Urinary bladder (tissue), 4 donors: ENCODE measurements around the gene PYGL. TPM values are rescaled to one million over a fixed set of nuclear protein-coding genes. Genes with fewer than 3 reads are reported as not detected.
"Not testable (repeated sequence)": the region's sequence is repeated elsewhere in the genome, so short reads cannot be mapped to it uniquely, and the experiment has no call there.

Experiments used
- DNase-seq: peaks from one replicate; pipeline ENCODE4 v3.0.0-alpha.2; 2015; ENCODE audit errors: extremely low spot score
- H3K27ac ChIP-seq: one replicate; pipeline ENCODE4 v1.5.1; 2013; ENCODE audit warnings: low read depth, mild to moderate bottlenecking, moderate library complexity
- H3K36me3 ChIP-seq: one replicate; pipeline ENCODE4 v1.6.1; 2013; ENCODE audit warnings: mild to moderate bottlenecking, moderate library complexity; ENCODE audit not compliant: insufficient read depth
- H3K4me1 ChIP-seq: one replicate; pipeline ENCODE4 v1.6.1; 2013; ENCODE audit warnings: mild to moderate bottlenecking, moderate library complexity; ENCODE audit not compliant: insufficient read depth
- H3K4me3 ChIP-seq: one replicate; pipeline ENCODE4 v1.5.1; 2013; ENCODE audit warnings: low read depth, low read length
- WGBS: extraction: QIAGEN DNeasy Blood & Tissue Kit; methylation state at CpG from one replicate; pipeline ENCODE4 v1.1.7; 2013; 5-methylcytosine and 5-hydroxymethylcytosine counted together
- polyA plus RNA-seq: library from polyadenylated mRNA; stranded (reverse); fragments of 200-250 nt; gene quantifications from one replicate; pipeline ENCODE4 v1.2.3, GENCODE V29; 2013
- total RNA-seq: library from RNA; depleted of rRNA; stranded (reverse); fragments of >200 nt; gene quantifications from one replicate; pipeline ENCODE4 v1.2.3, GENCODE V29; 2014
- donor health status: healthy with polysubstance abuse.
- donor health status: healthy.

Gene PYGL
- total and polyA plus RNA-seq, 2 donors: 28.6 to 30.5 TPM

DNA sequence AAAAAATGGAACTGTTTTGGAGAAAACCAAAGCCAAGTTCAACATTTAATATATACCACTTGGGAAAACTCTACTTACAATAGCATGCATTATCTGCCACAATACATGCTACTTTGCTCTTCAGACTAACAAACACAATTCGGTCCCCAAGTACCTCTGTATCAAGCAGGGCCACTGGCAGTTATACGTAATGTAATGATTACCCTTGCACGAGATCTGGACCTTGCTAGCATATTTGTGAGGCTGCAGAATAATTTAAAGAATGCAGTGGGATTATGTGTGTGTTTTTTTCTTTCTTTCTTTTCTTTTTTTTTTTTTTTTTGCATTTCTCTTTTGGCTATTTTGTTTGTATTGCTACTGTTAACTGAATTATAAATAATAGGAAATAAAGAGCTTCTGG lies 22.8 kb upstream of the PYGL start:
- Histone ChIP-seq H3K4me3 (no peak overlapping the region), H3K36me3 (no peaks in the 10 kb centered on the region), H3K27ac (no peak overlapping the region), H3K4me1 (peaks cover 1% of the 10 kb centered on the region)
- WGBS: 61% methylated on average over 3 of the region's 3 CpGs
- DNase-seq: no peak

DNA sequence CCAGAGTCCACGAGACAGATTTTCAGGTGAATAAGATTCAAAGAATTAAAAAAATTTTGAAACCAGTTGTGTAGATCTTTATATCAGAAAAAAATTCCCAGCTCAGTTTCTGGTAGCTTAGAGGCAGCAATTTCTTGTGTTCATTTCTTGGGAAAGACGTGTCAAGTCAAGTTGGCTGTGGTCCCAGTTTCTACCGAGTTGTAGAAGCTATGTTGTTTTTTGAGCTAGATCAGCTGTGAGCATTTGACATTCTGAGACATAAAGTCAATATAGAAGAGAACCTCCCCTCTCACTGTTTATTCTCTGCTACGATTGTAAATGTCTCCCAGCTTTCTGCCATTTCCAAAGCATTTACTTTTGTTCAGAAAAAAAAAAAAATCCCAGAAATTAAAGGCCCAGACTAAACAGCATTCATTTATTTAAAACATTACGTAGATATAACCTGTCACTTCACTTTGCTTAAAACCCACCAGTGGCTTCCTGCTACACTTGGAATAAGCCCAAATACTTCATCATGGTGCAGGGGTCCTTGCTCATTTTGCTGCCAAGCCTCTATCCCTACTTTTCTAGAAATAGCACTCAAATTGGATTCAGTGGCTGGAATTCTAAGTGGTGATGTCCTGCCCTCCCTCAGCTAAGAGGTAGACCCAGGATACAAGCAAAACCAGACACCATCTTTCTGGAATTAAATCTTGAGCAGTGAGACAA lies 20.6 kb upstream of the PYGL start:
- H3K4me1 ChIP-seq: peaks cover 1% of the 10 kb centered on the region
- 13% methylated on average over 5 of the region's 5 CpGs for WGBS
- no peak overlapping the region for H3K4me3 ChIP-seq
- no peaks in the 10 kb centered on the region for H3K36me3 ChIP-seq
- DNase-seq: peak; percentile 92
- no peak overlapping the region for H3K27ac ChIP-seq

DNA sequence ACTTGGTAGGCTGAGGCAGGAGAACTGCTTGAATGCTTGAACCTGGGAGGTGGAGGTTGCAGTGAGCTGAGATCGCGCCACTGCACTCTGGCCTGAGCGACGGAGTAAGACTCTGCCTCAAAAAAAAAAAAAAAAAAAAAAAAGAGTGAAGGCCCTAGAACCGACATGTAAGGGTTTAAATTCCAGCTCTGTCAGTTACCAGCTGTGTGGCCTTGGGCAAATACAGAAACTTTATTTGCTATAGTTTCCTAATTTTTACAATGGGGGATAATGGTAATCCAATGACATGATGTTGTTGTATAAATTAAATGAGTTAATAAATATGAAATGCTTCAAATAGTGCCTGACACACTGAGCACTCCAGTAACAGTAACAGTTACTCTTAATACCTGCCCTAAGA lies 19.6 kb upstream of the PYGL start:
- Histone ChIP-seq H3K4me3 (no peak overlapping the region), H3K36me3 (no peaks in the 10 kb centered on the region)
- 97% methylated on average over 5 of the region's 5 CpGs for WGBS

DNA sequence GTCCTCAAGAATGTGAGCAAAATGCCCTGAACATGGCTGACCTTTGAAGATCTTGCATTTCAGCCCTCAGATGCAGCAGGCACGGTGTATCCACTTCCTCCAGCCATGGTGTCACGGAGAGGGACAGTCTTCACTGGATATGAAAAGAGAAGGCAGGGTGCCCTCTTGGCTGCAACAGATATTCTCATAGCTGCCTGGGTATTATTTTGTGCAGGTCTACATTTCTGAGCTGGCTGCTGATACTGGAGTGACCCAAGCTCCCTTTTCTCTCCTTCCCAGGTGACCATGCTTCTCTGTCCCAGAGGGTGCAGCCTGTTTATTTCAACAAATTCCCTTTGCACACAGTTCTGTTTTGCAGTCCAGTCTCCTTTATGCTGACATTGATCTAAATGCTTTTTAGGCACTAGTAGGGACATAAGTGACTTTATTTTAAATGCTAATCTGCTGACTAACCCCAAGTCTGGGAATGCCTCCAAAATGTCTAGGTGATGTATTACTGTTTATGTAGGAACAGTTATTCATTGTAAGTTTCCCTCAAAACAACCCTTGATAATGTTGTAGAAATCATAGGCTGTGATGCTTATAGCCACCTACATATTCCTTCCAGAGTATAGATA lies 17.4 kb upstream of the PYGL start:
- Histone ChIP-seq H3K4me1 (peaks cover 1% of the 10 kb centered on the region), H3K27ac (no peak overlapping the region), H3K4me3 (no peak overlapping the region), H3K36me3 (no peaks in the 10 kb centered on the region)
- peak; percentile 78 for DNase-seq
- WGBS: 14% methylated on average over 2 of the region's 2 CpGs

More for the DNA sequence above, 19.6 kb upstream of the PYGL start:
- no peak overlapping the region for H3K27ac ChIP-seq
- no peak for DNase-seq
- H3K4me1 ChIP-seq: peaks cover 1% of the 10 kb centered on the region

DNA sequence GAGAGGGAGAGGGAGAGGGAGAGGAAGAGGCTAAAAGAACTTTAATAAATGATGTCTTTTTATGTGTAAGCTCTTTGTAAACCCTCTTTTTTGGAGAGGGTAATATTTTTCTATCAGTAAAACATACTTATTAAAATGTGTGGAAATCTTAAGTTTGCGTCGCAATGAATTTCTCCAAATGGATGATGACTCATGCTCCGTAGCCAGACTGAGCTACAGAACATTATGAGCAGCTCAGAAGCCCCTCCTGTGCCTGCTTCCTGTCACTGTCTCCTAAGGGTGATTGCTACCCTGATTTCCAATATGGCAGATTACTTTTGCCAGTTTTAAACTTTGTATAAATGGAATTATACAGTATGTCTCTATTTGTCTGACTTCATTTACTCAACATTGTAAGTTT lies 13.0 kb upstream of the PYGL start:
- DNase-seq: no peak
- no peaks in the 10 kb centered on the region for H3K36me3 ChIP-seq
- WGBS: 41% methylated on average over 3 of the region's 3 CpGs
- no peak overlapping the region for H3K4me3 ChIP-seq
- no peaks in the 10 kb centered on the region for H3K4me1 ChIP-seq
- no peak overlapping the region for H3K27ac ChIP-seq

DNA sequence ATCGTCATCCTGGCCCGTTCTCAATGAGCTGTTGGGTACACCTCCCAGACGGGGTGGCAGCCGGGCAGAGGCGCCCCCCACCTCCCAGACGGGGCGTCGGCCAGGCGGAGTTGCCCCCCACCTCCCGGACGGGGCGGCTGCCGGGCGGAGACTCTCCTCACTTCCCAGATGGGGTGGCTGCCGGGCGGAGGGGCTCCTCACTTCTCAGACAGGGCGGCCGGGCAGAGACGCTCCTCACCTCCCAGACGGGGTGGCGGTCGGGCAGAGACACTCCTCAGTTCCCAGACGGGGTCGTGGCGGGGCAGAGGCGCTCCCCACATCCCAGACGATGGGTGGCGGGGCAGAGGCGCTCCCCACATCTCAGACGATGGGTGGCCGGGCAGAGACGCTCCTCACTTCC lies 12.1 kb upstream of the PYGL start:
- 91% methylated on average over 32 of the region's 32 CpGs for WGBS
- DNase-seq: not testable (repeated sequence)
- peak overlapping the region; percentile 23 for H3K27ac ChIP-seq

DNA sequence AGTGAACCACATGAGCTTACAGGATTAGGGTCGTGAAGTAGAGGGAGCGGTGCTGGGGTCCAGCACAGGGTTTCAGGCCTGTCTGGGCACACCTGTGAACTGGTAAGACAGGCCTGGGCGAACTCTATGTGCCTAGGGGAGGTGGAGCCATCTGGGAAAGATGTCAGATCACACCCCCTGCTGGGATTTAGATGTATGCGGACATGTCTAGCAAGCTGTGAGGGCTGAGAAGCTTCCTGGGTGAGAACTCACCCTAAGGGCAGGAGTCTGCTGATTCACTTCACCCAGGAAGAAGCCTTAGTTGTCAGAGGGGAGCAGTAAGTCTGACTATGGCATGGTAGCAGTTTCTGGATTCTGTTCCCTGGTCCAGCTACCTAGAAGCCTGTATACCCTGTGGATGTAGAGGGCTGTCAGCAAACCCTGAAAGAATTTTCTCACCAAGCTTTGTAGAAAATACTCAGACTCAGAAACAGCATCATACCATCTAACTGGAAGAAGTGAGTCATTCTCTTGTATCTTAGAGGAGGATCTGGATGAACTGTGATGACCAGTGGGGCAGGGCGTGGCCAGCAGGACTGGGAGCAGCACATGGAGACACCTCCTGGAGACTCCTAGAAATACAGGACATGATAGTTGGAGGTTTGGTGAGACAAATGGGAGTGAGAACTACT lies 11.2 kb upstream of the PYGL start:
- no peak for DNase-seq
- H3K36me3 ChIP-seq: no peaks in the 10 kb centered on the region
- no peaks in the 10 kb centered on the region for H3K4me1 ChIP-seq
- H3K27ac ChIP-seq: peak overlapping the region; percentile 6
- no peak overlapping the region for H3K4me3 ChIP-seq
- WGBS: 84% methylated on average over 5 of the region's 5 CpGs

More for the DNA sequence above, 12.1 kb upstream of the PYGL start:
- not testable (repeated sequence) for H3K4me1 ChIP-seq, H3K4me3 ChIP-seq, H3K36me3 ChIP-seq

DNA sequence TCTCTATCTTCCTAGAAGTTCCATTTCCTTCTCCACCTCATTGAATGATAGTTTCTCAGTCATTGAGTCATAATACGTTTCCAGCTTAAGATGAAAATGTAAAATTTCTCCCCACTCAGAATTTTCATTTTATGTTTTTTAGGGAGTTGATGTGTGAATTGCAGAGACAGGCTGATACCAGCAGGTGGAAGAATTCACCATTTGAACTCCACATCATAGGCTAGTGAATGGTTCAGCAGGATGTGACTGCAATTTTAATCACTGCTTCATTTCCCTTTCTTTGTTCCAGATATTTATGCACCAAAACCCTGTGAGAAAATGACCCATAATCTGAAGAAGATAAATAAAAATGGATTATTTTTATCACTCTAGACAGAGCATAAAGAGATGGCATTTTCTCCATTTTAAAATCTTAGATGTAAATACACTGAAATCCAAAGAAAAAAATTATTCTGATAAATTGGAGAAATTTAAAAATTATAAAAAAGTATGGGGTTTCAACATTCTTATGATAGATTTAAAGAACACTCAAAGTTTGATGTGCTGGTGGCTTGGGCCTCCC lies 10.6 kb upstream of the PYGL start:
- Histone ChIP-seq H3K36me3 (no peaks in the 10 kb centered on the region), H3K27ac (no peak overlapping the region), H3K4me1 (no peaks in the 10 kb centered on the region), H3K4me3 (no peak overlapping the region)
- no peak for DNase-seq
- WGBS: 22% methylated on average over 1 of the region's 1 CpG

DNA sequence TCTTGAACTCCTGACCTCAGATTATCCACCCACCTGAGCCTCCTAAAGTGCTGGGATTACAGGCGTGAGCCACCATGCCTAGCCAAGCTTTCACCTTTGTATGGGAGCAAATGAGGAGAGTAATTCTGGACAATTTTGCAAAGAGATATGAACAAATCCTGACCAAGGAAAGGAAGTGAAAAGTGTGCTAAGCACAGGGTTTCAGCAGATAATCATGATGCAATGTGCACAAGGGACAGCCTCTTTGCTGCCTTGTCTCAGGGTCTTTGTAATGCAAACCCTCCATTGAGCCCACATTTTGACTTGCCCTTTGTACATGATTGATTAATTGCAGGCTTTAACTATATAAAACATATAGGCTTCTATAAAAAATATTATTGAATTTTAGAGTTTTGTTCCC lies 9.2 kb upstream of the PYGL start:
- no peak for DNase-seq
- Histone ChIP-seq H3K36me3 (no peaks in the 10 kb centered on the region), H3K4me1 (no peaks in the 10 kb centered on the region), H3K4me3 (no peak overlapping the region), H3K27ac (no peak overlapping the region)
- WGBS: 91% methylated on average over 1 of the region's 1 CpG

DNA sequence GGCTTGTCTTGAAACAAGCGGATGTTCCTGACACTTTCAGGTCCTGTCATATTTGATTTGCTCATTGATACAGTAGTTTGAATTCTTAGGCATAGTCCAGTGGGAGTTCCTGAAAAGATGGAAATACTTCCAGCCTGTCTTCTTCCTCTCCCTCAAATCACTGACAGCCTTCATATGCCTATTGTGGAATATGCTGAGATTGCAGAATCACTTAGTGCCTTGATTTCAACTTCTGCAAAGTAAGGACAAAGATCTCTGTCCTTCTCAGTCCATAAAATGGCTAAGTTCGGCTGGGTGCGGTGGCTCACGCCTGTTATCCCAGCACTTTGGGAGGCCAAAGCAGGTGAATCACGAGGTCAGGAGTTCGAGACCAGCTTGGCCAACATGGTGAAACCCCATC lies 6.7 kb upstream of the PYGL start:
- Histone ChIP-seq H3K4me3 (no peak overlapping the region), H3K4me1 (no peaks in the 10 kb centered on the region), H3K36me3 (no peaks in the 10 kb centered on the region), H3K27ac (no peak overlapping the region)
- DNase-seq: no peak
- WGBS: 94% methylated on average over 6 of the region's 6 CpGs

DNA sequence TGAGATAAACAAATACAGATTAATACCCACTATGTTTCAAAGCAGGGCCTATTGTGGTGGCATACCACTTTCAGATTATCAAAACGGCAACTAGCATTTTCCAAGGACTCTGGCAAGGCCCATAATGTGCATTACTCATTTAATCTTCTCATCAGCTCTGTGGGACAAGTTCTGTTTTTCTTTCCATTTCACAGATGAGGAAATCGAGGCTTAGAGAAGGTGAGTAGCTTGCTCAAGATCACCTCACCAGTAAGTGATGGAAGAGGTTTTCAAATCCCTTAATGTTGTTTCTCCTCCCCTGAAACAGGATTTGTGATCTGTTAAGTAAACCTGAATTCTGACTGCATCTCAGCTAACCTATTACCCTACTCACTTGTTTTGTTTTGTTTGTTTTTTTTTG lies 3.9 kb upstream of the PYGL start:
- DNase-seq: no peak
- Histone ChIP-seq H3K4me1 (no peaks in the 10 kb centered on the region), H3K4me3 (no peak overlapping the region), H3K27ac (no peak overlapping the region), H3K36me3 (no peaks in the 10 kb centered on the region)
- 85% methylated on average over 2 of the region's 2 CpGs for WGBS

DNA sequence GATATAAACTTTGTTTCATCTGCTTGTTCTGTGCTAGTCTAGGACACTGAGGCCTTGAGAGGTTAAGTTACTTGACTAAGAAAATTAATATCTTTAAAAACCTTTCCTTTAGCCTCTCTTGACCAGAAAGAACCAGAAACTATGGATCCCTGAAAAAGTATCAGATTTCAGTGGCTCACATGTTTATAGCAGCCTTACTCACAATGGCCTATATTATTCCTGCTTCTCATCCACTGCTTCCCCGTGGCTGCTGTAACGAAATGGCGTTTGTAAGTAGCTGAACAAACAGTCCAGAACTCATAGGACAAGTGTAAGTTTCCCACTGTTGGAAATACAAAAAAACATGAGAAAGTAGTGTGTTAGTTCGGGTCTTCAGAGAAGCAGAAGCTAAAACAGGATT lies 3.2 kb upstream of the PYGL start:
- Histone ChIP-seq H3K27ac (no peak overlapping the region), H3K4me1 (no peaks in the 10 kb centered on the region), H3K4me3 (no peak overlapping the region), H3K36me3 (no peaks in the 10 kb centered on the region)
- no peak for DNase-seq
- 64% methylated on average over 4 of the region's 4 CpGs for WGBS

DNA sequence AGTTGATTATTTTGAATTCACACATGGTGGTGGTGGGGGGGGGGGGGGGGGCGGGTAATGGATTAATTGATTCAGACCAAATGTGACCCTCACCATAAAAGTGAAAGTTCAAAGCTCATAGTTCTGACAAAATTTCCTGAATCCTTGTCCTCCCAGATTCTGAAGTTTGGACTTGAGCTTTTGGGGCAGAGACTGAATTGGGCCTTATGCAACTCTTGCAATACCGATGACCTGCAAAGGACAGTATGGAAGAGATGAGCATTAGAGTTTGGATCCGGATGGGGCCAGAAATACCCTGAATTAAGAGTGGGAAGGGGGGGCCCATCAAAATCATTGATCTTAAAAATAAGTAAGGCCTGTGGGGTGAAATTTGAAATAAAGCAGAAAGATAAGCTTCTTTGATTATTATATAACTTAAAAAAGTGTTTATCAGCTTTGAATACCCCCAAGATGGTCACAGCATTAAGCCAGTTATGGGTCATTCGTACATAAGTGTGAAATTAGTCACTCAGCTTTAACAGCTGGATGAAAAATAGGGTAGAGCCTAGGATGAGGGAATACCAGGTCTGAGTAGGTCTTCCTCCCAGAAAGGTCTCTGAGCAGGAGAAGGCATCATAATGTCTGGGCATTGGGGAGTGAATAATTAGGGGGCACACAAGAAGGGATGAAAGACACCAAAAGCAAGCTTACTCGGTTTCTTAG lies 2.1 kb upstream of the PYGL start:
- H3K27ac ChIP-seq: no peak overlapping the region
- WGBS: 95% methylated on average over 5 of the region's 5 CpGs
- H3K4me1 ChIP-seq: no peaks in the 10 kb centered on the region
- no peak overlapping the region for H3K4me3 ChIP-seq
- DNase-seq: no peak
- H3K36me3 ChIP-seq: no peaks in the 10 kb centered on the region
